Thyroid gland (tissue), 4 donors: Measurements from ENCODE around the gene ALG5.

Source experiments
- CTCF ChIP-seq, 6 experiments: fragments of 200-600 bp in 3 of 6; fragments of 450-650 bp in 3 of 6; sonication (generic) in 3 of 6; IDR thresholded peaks; one replicate each; pipeline ENCODE4 v1.5.1; 2016 to 2019; ENCODE audit warnings: antibody characterized with exemption in 6 of 6, mild to moderate bottlenecking in 2 of 6, inconsistent platforms in 1 of 6, moderate library complexity in 1 of 6
- POLR2A ChIP-seq, 2 donors: fragments of 450-650 bp; IDR thresholded peaks; one replicate each; pipeline ENCODE4 v1.6.1; 2017; ENCODE audit warnings: antibody characterized with exemption in 2 of 2, mild to moderate bottlenecking in 2 of 2, moderate library complexity in 1 of 2

GRCh38 chr13:36999054-36999714 is at the start of gene ALG5:
- TF ChIP-seq CTCF (IDR thresholded peaks at IDR 0.05) (peak; percentile 35 to 97 (median 96)), POLR2A (IDR thresholded peaks at IDR 0.05) (peak in 1 of 2 donors; percentile 85)
